Stimulated activated CD8-positive, alpha-beta memory T cell treated with anti-CD3 and anti-CD28 coated beads, Interleukin-7, amount 100 ng/mL, for 4 hours (primary cell): Measurements from ENCODE around the gene SGCD.
"Not testable (repeated sequence)": the region's sequence is repeated elsewhere in the genome, so short reads cannot be mapped to it uniquely, and the experiment has no call there.

Source experiments
- DNase-seq, 2 donors: peaks; one replicate each; pipeline ENCODE4 v3.0.0-alpha.2; 2020; ENCODE audit warnings: low read depth in 2 of 2

Gene SGCD

DNA sequence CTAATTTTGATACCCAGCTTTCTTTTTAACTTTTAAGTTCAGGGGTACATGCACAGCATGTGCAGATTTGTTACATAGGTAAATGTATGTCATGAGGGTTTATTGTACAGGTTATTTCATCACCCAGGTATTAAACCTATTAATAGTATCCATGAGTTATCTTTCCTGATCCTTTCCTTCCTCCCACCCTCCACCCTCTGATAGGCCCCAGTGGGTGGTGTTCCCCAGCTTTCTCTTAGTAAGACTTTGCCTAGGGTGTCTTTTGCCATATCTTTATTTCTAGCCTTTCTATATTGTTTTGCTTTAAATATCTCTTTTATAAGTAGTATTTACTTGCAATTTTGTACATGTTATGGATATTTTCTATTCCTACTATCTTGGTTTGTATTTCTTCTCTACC is 243.7 kb downstream of the SGCD start:
- DNase-seq: no peak

DNA sequence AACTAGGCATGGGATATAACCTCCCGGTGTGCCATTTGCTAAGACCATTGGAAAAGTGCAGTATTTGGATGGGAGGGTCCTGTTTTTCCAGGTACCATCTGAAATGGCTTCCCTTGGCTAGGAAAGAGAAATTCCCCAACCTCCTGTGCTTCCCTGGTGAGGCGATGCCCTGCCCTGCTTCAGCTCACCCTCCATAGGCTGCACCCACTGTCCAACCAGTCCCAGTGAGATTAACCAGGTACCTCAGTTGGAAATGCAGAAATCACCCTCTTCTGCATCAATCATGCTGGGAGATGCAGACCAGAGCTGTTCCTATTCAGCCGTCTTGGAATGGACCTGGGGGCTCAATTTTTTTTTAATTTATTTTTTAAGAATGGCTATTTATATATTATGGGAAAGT is 254.8 kb downstream of the SGCD start:
- no peak for DNase-seq

DNA sequence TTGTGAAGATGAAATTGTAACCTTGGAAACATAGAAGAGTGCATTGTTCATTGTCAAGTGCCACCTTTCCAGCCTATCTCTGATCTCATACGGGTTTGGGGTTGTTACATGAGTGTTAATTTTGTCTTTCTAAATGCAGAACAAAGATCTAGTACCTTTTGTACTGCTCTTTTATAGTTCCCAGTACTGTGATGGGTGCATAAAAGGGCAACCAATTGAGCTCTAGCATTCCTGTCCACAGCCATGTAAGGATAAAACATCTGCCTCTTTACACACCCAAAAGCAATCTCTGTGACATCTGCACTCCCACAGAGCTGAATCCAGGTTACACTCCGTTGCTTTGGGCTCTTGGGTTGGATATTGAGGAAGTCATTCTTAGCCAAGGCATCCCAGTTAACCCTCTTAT is 255.2 kb downstream of the SGCD start:
- no peak for DNase-seq

DNA sequence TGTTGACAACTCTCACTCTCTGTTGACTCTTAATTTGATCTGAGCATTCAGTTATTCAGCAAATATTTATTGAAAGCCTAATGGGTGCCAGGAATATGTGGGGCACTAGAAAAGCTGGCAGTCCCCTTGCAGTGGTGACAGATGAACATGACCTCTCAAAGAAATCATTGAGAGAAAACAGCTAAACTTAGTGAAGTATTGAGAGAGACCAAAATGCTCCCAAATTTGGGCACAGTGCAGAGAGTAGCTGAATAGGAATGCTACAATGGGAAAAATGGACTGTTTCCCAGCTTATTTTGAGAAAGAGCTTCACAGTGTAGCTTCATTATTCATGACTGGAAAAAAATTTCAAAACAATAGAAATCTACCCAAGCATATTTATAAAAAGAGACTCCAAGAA is 257.9 kb downstream of the SGCD start:
- no peak for DNase-seq

DNA sequence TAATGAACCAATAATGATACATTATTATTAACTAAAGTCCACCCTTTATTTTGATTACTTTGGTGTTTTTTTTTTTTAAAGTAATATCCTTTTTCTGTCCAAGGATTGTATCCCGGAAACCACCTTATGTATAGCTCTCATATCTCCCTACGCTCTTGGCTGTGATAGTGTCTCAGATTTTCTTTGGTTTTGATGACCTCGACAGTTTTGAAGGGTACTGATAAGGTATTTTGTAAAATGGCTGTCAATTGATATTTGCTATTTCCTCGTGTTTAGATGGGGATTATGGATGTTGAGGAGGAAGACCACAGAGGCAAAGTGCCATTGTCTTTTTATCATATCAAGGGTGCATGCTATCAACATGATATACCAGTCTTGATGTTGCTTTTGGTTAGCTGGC is 259.0 kb downstream of the SGCD start:
- DNase-seq: no peak

DNA sequence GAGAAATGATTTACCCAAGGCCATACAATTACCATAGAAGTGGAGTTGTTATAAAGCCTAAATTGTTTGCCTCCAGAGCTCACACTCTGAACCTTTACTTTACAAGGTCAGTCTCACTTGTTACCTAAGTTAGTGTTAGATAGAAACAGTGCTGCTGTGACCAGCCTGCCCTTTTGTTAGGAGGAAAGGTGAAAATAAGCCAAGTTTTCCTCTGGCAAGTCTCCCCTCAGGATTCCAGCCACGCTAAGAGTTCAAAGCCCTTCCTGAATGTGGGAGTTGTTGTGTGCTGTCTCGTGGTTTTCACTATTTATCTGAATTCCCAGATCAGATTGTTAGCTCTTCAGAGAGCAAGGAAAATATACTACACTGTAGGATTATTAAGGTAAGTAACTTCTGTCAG is 260.0 kb downstream of the SGCD start:
- DNase-seq: no peak

DNA sequence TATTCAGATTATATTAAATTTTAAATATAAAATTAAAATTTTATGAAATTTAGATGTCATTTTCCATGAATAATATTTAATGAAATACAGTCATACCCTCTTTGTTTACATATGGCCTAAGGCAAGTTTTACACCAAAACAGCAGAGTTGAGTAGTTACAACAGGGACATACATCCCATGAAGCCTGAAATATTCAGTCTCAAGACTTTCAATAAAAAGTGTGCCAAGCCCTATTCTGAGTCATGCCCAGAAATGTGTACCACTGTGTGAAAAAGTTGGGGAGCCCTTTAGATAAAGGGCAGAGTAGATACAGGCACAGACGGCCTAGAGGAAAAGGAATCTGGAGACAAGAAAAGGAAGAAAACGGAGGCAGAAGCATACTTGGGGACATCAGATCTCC is 261.3 kb downstream of the SGCD start:
- DNase-seq: no peak

DNA sequence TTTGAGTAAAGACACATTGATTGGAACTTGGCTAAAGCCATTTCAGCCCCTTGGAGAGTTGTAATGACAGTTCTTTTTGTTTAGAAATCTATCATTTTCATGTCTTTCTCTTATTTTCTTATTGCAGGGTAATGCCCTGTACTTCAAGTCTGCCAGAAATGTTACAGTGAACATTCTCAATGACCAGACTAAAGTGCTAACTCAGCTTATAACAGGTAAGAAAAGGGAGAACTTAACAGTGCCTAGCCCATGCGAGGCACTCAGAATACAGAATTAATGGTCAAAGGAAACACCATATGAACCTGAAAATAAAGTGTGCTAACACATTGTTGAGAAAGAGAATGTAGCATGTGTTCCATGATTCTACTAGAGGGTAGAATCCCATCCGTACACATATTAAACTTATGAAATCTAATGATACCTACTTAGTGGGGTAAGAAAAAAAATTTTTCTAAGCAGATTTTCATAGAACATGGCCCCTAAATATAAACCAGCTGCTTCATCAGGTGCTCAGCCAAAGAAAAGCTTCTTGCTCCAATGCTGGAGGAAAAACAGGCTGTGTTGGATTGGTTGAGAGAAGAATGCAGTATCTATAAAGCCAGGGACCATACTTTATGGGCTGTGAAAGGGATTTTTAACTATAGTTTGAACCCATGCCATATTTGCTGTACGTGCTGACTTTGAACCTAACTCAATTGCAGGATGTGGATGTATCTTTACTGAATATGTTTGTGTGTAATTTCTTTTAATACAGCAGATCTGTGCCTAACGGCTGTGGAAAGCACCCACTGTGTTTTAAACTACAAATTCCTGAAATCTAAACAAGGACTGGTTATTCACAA is 262.4 kb downstream of the SGCD start:
- no peak for DNase-seq

DNA sequence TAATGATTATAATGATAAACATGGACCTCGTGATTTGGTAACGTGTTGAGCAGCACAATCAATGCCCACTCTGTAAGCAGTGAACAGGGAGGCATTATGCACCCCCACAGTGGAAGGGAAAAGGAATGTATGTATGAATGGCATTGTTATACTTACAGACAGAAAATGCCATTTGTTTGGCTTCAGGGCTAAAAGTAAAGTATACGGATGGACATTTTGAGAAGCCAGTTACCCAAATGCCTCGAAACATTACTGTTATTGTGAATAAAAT is 262.9 kb downstream of the SGCD start:
- DNase-seq: no peak

DNA sequence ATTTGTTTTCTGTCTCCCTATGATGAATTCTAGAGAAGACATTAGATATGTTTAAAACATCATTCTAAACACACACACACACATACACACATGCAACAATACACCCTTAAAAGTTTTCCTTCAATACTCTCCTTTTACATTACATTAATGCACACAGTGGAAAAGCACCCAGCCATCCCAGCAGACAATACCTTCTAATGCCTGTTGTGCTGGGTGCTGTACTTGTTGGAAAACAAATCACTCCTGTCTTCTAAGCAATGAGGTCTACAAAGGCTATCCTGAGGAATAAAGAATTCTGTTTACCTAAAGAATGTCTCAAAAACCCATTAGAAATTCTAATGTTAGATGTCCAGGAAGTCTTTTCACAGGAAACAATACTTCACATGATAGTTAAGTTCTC is 264.0 kb downstream of the SGCD start:
- no peak for DNase-seq

DNA sequence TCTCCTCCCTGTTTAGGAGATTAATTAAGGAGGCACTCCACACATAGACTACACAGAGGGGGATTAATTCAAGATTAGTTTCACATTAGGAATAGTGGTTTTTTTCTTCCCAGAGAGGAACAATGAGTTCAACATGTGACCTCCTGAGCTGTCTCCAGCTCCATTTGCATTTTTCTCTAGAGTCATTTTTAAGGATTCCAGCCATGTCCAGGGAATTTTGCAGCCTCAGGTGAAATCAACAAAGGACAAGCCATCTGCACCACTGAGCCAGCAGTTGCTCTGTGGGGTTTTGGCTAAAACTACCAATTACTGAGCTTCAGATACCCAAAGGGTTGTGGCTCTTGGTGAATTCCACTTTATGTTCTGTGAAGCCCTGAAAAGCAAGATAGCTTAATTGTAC is 264.7 kb downstream of the SGCD start:
- DNase-seq: no peak

DNA sequence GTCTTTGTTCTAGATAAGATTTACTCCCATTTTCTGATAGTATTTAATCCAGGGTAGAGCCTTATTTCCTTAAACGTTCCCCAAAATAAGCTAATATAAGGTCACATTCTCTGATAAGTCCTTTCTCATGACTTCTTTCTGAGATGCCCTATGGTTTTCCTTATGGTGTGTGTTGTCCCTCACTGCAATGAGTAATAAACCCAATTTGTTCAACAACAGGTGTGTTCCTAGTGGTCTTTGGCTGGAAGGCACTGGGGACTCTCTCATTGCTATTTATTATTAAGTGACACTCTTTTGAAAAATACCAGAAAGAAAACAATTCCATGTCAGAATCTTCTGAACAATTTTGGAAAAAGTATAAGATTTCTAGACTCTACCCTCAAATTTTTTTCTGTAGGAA is 266.6 kb downstream of the SGCD start:
- DNase-seq: no peak

DNA sequence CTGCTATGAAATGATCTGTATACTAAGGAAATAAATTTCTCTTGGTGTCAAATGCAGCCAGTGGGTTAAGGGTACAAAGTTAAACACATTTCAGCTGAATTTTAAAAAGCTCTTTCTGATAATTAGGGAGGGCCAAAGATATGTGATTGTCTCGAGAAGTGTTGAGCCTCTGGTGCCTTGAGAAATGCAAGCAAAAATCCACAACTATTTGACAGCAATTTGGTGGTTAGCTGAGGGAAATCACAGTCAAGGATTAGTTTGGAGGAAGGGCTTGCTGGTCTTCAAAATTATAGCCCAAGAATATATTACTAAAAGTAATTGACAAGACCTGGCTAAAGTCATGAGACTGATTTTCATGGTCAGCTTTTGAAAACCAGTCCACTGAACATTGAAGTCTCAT is 267.4 kb downstream of the SGCD start:
- DNase-seq: no peak

DNA sequence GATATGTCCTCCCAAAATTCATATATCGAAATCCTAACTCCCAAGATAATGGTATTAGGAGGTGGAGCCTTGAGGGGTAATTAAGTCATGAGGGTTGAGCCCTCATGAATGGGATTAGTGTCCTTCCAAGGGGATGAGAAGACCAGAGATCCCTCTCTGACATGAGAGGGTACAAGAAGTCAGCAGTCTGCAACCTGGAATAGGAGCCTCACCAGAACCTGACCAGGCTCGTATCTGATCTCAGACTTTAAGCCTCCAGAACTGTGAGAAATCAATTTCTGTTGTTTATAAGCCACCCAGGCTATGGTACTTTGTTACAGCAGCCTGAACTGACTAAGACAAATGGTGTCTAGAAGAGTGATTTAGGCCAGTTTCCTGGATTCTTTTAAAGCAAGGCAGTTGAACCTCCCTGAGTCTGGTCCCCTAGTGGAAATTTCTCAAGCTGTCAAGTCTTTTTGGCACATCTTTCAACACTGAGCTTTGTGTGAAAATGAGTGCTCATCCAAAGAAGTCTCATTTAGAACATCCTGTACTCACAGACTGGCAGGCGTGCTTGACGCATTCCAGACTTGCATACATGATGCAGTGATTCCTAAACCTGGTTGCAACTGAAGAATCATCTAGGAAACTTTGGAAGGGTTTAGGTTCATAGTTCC is 268.3 kb downstream of the SGCD start:
- no peak for DNase-seq

DNA sequence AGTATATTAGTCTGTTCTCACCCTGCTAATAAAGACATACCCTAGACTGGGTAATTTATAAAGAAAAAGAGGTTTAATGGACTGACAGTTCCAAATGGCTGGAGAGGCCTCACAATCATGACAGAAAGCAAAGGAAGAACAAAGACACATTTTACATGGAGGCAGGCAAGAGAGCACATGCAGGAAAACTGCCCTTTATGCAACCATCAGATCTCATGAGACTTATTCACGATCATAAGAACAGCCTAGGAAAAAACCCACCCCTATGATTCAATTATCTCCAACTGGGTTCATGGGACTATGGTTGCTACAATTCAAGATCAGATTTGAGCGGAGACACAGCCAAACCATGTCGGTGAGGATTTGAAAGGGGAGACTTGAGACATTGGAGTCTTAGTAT is 270.3 kb downstream of the SGCD start:
- no peak for DNase-seq

DNA sequence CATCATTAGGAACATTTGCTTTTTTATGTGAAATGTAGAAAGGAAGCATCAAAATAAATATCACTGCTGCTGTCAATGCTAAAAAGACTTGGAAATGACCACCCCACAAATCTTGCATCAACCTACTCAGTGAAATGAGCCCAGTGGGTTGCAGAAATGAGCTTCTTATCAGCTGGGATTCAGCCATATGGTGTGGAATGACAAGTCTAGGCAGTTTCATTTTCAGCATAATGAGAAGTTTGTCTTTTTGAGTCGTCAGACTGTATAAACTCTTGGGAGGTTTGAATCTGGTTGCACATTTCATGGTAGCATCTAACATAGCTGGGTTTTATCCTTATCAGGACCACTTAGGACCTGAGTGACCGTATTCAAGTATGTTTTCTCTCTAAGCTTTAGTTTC is 272.0 kb downstream of the SGCD start:
- no peak for DNase-seq

DNA sequence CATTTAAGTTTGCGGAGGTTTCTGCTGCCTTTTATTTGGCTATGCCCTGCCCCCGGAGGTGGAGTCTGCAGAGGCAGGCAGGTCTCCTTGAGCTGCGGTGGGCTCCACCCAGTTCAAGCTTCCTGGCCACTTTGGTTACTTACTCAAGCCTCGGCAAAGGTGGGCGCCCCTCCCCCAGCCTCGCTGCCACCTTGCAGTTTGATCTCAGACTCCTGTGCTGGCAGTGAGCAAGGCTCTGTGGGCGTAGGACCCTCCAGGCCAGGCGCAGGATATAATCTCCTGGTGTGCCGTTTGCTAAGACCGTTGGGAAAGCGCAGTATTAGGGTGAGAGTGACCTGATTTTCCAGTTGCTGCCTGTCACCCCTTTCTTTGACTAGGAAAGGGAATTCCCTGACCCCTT is 283.6 kb downstream of the SGCD start:
- DNase-seq: not testable (repeated sequence)

DNA sequence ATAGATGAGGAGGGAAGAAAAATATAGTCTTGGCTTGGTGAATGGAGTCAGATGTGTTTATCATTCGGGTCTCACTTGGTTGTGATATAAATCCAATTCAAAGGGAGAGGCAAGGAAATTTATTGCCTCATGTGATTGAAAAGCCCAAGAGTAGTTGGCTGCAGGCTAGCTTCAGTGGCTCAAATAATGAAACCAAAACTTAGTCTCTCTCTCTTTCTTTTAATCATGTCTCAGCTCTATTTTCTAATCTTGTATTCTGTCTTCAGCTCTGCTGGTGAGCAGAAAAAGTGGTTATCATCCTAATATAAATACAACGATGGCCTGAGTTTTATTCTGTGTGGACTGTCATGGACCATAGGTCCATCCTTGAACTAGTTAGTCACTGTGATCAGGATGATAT is 288.9 kb downstream of the SGCD start:
- DNase-seq: no peak

DNA sequence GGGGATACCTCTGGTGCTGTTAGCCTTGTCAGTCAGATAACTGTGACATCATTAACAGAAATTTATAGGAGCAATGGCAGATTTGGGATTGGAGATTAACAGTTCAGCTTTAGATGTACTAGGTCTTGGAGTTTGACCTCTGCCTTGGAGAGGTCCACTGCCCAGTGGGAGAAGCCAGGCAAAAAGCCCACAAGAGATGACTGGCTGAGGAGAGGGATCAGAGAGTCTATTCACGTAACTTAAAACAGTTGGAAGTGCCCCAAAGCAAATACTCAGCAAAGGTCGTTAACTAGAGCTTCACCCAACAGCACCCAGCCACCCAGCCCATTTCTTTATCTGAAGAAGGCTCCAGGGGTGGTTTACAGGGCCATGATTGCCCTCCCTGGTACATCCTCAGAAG is 290.5 kb downstream of the SGCD start:
- DNase-seq: no peak

DNA sequence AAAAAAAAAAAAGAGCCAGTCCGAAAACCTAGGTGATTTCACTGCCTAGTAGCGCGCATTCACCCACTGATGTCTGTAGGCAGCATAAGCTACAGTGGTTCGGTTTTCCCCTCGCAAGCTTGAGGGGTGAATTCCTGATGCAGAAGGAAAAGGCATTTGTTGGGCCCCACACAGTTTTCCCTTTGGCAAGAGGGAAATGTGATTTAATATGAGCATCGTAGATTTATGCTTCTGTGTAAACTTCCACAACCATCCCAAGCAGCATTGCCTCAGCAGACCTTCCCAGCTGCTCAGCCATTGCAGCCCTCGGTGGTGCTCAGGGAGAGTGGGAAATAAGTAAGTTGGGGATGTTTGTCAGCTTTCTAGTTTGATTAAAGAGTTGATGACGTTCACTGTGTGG is 291.6 kb downstream of the SGCD start:
- DNase-seq: no peak

DNA sequence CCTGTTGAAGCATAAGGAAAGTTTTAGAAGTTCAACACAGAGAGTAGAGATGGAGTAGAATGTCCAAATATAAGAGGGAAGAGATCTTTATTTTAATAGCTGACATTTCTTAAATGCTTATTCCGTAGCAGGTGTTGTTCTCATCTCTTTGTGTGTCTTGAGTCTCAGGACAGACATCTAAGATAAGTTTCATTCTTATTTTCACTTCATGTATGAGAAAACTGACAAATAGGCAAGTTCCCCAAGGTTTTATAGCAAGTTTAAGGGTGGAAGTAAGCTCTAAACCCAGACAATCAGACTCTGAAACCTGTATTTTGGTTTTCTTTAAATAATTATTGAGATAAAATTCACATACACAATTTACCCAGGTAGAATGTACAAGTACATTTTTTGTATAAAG is 294.8 kb downstream of the SGCD start:
- no peak for DNase-seq

DNA sequence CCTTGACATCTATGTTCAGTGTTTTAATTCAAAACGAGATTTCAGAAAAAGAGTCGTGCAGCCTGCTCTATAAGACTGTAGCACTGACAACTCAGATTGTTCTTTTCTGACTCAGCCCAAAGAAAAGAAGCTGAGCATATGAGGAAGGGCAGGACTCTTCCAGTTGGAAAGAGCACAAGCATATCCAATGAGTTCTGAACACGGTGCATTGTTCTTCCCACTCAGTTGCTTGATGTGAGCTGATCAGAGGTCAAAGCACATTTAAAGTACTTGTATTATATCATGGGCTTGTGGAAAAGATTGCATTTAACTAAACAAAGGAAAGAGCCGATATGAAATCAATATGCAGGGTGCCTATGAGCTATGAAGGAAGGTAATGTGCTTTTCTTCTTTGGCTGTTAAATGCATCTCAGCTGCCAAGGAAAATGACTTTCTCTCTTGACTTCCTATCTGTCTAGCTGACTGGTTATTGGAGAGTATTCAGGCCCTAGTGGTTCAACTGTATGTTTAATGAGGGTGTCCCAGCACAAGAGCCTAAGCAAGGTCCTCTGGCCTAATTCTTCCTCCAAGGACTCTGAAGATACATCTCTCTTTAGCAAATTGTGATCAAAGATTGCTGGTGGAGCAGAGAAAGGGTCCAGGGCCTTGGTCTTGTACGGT is 296.5 kb downstream of the SGCD start:
- no peak for DNase-seq

DNA sequence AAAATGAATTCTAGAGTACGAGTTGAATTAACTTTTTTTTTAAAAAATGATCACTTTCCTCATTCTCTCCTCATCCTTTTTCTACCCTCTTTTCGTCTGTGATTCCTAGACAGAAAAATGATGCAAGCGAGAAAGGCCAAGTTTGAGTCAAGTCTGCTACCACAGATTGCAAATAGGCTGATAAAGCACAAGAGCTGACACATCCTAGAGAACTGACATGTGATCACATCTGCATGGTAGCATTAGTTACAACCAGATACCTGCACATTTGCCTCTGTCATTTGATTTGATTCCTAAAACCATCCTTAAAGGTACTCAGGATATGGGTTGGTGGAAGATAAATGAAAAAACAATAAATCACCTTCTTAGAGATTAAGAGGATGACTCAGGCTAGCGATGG is 297.7 kb downstream of the SGCD start:
- no peak for DNase-seq
